GM21825 (cell line): ENCODE data around the gene CDCA4.
A peak's percentile ranks its signal among the peaks of the same experiment; 100 is the strongest.

Experiments
- ATAC-seq: cut with Tn5 transposase; IDR thresholded peaks from one replicate; pipeline ENCODE4 v1.9.1; 2021; ENCODE audit warnings: mild to moderate bottlenecking, moderate library complexity; ENCODE audit not compliant: unreplicated experiment

Gene CDCA4

GRCh38 chr14:105059035-105059924, 38.4 kb upstream of the CDCA4 start:
- no peak for ATAC-seq

DNA sequence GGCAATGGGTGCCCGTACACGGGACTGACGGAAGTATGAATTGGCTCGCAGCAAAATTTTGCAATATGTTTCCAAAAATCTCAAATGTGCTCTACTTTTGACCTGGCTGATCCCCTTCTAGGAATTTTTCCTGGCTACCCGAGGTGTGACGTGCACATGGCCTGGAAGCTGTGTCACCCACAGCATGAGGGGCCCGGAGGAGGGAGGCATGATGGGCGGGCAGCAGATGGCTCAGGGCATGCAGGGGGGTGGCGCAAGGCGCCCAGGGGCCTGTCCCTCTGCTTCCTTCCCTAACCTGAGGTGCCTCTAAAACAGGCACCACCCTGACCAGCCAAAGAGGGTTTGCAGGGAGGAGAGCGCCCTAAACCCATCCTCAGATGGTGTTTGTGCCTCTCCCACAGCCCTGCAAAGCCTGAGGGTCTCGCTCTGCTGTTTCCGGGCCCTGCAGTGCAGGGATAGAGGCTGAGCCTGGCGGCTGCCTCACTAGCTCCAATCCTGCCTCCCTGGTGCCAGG, 37.7 kb upstream of the CDCA4 start:
- ATAC-seq, result no peak

DNA sequence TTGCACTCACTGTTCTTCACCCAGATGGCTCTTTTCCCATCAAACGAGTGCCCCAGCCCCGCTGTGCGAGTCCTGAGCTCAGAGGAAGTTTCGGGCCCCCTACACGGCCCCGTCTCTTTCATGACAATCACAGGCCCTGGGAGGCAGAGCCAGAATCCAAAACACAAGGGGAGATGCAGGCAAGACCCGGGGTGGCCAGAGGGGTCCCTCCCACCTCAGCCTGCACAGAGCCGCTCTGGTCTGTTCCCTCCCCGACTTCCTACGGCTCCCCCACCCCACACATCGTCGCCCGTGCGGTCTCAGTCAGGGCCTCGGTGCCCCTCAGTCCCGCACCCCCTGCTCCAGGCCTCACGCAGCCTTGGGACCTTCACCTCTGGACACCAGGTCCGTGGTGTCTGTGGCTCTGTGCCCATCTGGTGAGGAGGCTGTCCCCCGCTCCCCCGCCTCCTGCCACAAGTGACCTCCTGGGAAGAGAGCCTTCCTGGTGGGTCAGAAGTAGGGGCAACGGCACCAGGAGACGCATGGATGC, 35.5 kb upstream of the CDCA4 start:
- no peak for ATAC-seq

DNA sequence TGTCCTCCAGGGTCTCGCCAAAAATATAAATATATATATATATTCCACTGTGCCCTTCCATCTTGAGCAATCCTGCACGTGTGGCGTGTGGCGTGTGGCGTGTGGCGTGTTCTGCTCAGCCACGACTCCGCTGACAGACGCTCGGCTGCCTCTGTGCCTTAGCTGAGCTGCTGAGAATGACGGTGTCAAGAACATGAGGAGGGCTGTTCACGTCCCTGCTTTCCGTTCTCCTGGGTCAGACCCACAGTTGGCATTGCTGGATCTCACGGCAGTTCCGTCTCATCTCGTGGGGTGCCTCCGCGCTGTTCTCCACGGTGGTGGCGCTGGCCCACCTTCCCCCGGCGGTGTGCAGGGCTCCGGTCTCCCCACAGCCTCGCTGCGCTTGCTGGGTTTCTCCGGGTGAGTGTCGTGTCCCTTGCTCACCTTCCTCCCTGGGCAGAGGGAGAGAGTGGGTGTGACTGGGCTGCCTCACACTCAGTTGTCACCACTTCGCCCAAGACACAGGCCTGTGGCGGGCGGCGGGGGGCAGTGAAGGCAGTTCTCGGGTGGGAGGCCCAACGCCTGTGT, 34.9 kb upstream of the CDCA4 start:
- no peak for ATAC-seq

DNA sequence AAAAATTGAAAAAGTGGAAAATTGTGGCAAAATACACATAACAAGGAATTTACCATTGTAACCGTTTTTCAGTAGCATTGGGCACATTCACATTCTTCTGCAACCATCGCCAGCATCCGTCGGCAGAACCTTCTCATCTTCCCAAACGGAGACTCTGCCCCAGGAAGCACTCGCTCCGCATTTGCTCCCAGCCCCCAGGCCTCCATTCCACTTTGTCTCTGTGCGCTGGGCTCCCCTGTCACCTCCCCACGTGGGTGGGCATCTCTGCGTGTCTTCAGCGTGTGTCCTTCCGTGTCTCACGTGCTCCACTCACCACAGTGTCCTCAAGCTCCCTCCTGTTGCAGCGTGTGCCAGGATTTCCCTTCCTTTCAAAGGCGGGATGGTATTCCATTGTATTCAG, 34.5 kb upstream of the CDCA4 start:
- ATAC-seq, result no peak

DNA sequence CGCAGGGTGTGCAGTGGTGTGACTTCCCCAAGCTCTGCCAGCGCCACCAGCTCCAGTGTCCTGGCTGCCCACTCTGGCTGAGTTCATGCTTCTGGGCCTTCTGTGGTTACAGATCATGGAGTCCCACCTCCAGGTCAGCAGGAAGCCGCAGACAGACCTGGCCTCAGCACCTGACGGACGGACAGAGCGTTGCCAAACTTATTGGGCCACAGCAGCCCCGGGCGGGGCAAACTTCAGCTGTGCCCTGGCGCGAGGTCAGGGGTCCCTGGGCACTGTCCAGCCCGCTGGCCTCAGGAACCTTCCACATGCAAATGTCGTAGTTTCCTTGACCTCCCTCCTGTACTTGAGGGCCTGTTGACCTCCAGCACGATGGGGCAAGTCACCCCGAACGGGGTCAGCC, 33.1 kb upstream of the CDCA4 start:
- no peak for ATAC-seq

GRCh38 chr14:105053421-105053820, 32.5 kb upstream of the CDCA4 start:
- no peak for ATAC-seq

DNA sequence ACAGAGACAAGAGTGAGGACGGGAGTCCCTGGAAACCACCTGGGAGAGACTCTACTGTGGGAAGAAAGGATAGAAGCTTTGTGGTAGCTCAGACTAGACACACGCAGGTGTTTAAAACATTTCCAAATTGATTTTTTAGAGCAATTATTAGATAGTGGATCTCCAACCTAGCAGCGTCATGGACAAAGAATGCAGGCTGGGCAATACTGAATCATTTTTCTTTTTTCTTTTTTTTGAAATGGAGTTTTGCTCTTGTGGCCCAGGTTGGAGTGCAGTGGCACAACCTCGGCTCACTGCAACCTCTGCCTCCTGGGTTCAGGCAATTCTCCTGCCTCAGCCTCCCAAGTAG, 31.2 kb upstream of the CDCA4 start:
- ATAC-seq, result no peak

- ATAC-seq, result no peak
Measured at GRCh38 chr14:105051182-105052109, 30.6 kb upstream of the CDCA4 start.

- no peak for ATAC-seq
Measured at GRCh38 chr14:105050551-105050897, 29.6 kb upstream of the CDCA4 start.

DNA sequence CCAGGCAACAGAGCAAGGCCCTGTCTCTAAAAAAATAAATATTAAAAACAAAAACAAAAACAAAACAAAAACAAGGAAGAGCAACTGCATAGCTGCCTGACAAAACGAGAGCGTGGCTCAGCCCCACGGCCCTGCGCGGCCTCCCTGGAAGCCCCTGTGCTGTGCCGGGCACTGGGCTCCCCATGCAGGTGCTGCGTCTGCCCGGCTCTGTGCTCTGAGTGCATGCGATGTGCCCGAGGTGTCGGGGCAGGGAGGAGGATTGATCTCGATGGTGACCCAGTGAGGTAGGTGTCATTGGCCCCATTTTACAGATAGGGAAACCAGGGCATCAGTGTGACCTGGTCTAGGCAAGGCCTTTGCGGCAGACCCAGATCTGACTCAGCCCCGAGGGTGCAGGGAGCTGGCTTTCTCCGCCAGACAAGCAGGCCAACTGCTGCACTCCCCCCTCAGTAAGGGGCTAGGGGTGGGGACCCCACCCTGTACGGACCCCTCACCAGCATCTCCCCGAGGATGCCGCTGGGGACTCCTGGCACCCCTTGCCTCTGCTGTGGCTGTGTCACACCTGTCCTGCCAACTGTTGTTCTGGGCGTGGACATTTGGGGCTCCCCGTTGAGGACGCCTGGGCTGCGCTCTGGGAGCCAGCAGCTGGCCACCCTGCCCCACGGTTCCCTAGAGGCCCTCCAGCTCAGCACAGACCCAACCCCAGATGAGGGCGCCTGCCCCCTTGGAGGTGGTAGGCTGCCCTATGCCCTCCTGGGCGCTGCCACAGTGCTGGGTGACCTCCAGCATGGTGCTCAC, 29.1 kb upstream of the CDCA4 start:
- ATAC-seq, result no peak

- no peak for ATAC-seq
Measured at GRCh38 chr14:105047283-105048016, 26.6 kb upstream of the CDCA4 start.

DNA sequence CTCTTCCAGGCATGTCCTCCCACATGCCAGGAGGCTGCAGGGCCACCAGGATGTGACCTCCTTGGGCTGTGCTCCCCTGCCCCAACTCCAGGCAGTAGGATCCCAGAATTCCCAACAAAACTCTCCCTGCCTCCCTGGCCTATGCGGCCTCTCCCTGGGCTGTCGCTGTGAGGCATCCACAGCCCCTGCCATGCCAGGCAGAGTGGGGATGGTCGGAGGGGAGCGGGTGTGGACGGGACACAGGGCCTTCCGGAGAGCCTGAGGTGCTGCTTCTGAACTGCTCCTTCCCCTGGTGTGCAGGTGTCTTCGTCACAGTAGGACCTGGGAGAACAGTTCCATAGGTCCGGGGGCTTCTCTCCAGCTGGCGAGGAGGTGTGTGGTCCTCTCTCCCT, 26.0 kb upstream of the CDCA4 start:
- no peak for ATAC-seq

- ATAC-seq, result peak; percentile 66
Measured at GRCh38 chr14:105045710-105046326, 24.9 kb upstream of the CDCA4 start.

GRCh38 chr14:105043641-105044040, 22.8 kb upstream of the CDCA4 start:
- ATAC-seq, result no peak

DNA sequence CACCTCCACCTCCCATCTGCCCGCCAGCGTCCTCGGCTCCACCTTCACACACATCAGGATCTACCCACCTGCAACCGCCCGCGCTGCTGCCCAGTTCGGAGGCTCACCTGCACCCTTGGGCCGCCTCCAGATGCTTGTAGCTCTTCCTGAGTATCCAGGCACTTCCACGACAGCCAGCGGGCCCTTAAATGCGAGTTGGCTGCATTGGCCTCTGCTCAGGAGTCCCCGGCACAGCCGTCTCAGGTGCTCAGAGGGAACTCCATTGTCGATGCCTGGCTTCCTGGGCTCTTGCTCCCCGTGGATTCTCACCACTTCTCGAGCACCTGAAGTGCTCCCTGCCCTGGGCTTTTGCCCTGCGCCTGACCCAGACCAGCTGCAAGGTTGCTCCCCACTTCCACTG, 21.9 kb upstream of the CDCA4 start:
- no peak for ATAC-seq

DNA sequence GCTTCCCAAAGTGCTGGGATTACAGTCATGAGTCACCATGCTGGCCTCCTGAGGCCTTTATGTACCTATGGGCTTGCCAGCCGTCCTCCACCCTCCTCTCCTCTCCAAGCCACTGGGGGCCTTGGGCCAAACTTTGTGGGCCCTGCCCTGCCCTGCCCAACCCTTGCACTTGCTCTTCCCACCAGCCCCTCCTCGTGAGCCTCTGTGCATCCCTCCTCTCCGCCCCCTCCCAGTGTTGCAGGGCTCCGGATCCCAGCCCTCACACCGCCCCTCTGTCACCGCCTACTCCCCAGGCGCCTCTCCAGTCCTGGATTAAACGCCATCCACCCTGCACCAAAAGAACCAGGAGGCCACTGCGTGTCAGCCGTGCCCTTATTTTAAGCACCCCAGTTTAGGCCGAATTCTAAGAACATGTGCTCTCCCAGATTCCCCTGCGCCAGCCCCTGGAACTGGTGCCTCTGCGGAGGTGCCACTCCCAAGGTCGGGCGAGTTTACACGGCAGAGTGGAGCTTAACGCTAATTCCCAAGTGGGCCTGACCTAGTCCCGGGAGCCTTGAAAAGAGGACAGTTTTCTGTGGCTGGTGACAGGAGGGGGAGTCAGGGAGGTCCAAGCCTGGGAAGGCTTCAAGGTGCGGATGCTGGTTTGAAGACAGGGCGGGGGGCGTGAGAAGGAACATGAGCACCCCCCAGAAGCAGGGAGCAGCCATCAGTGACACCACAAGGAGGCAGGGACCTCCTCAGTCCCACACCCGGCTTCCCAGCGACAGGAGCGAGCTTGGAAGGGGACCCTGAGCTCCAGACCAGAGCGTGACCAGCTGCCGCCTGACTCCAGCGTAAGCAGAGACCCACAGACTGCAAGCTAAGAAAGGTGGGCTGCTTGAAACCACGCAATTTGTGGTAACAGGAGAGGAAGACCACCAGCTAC, 21.2 kb upstream of the CDCA4 start:
- no peak for ATAC-seq

DNA sequence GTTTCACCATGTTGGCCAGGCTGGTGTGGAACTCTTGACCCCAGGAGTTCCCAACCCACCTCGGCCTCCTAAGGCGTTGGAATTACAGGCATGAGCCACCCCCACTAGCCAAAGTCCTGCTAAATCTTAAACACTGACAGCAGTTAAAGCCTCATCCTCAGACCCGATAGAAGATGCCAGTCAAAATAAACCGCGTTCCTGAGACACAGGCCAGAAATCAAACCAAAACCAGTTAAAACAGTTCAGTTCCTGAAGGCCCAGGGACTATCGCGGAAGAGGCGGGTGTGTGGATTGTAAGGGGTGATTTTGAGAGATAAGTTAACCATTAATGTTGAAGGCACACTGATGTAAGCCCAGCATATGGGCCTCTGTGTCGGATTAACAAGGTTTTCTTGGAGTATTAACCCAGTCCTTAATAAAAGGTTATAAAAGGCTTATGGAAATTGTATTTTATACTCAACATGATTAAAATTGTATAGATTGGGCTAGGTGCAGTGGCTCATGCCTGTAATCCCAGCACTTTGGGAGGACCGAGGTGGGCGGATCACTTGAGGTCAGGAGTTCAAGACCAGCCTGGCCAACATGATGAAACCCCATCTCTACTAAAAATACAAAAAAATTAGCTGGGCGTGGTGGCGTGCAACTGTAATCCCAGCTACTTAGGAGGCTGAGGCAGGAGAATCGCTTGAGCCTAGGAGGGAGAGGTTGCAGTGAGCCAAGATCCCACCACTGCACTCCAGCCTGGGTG, 18.7 kb upstream of the CDCA4 start:
- no peak for ATAC-seq
